Cardiac septum (tissue), 1 donor: Measurements from ENCODE around the gene COMMD2. TPM values are rescaled to one million over a fixed set of nuclear protein-coding genes. Genes with fewer than 3 reads are reported as not detected.

Experiments used
- DNase-seq: peaks from one replicate; pipeline ENCODE4 v3.0.0-alpha.2; 2020; ENCODE audit warnings: low spot score
- intact Hi-C: fragments of 100-400 bp; cut with DNase I; formaldehyde crosslinking; loops from one replicate; pipeline ENCODE4 v1.14.0; 2022
- total RNA-seq: library from RNA; stranded (reverse); fragmentation: NEBNext Ultra II Directional; extraction: Animal tissue kit (Norgen Biotek cat#: 25700); gene quantifications from one replicate; pipeline ENCODE4 v1.2.1, GENCODE V29; 2021
- donor health status: DM: no; HTN: no; CAD: no.

The COMMD2 gene
- total RNA-seq, 1 donor from 2014 or later: 19.5 TPM

DNA sequence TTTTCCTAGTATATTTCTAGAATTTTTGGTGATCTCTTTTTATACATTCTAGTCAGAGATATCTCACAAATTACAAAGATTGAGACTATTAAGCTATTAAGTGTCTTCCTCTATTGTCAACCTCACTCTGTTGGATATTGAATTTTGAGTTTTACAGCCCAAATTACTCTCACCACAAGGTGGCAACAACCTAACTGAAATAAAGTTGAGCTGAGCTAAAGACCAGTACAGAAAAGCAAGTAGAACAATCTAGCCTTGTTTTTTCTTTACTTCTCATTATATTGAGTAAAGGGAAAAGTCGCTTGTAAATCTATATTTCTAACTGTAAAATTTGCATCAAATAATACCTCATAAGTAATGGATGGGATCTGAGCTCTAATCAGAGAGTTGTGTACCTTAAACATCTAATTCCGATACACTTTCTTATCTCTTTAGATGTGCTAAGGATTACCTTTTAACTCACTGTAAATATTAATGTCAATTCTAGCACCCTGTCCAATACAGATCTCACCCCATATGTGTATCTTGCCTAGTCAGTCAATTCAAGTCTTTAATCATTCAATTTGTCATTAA is 13.6 kb upstream of the COMMD2 start:
- DNase-seq: no peak
- intact Hi-C loops: no loop called here

DNA sequence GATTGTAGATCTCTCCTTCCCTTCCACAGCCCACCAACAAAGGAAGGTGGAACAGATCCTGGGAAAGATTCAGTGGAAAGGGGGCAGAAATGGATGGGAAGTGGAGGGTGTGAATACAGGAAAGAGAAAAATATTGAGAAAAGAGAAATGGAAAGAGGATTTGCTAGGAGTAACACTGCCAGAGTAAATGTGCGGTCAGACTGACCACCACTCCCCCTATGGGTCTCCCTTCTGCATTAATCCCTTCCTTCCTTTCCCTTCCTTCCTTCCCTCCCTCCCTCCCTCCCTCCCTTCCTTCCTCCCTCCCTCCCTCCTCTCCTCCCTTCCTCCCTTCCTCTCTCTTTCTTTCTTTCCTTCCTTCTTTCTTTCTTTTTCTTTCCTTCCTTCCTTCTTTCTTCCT is 12.0 kb upstream of the COMMD2 start:
- intact Hi-C loops: no loop called here
- DNase-seq: no peak

DNA sequence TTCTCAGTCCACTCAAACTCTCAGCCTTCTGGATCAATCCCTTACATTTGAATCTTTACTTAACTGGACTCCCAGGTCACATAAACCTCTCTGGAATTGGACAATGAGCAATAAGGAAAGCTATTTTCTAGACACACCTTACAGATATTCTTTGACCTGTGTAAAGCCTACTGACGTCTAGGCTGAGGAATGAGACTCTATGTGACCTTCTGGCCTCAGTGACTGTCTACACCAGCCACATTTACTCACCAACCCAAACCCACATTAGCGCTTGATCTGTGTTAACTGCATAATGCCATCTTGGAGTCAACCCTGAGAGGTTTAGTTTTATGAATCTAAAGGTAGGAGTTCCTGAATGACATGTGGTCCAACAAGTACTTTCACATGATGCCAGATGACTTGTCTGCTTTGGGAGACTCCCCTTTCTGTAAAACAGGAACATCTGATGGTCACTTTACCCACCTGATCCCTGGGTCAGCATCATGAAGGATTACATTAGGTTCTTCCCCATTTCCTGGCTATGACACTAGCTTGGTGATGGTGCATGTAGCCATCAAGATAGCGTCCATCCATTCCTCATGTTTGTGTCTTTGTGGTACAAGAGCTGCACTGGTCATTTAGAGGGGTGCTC is 11.4 kb upstream of the COMMD2 start:
- intact Hi-C loops: no loop called here
- DNase-seq: no peak

DNA sequence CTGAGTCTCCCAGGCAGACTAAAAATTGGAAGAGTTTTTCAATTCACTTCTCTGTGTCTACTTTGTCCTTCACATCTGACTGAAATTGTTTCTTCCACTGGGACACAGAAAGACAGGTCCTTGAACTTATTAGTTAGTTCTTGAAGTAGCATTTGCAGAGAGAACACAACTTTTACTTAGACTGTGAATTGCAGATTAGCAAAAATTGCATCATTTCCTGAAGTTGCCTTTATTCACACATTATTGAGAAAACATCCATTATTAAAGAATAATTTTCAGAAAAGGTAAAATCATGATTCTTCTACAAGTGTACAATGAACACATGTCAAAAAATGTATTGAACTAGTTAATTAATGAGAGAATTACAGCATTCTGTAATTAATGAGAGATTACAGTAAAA is 1.4 kb upstream of the COMMD2 start:
- no peak for DNase-seq
- intact Hi-C loops: loop anchor here (2.0 kb wide), 1 partner anchor 59 kb away; the partner anchor contains the start of gene RNF13

DNA sequence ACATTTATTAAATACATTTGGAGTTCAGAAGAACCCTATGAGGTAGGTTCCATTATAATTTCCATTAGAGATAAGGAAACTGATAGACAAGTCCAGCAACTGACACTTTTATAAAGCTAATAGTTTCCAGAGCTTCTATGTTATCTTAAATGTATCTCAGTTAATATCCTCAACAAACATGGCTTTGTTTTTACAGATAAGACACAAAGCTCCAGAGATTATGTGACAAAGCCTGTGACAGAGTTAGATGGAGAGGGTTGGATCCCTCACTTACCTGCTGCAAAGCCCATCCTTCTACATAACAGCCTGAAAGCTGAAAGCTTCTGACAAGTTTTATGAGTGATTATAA is 473 bp upstream of the COMMD2 start:
- intact Hi-C loops: loop anchor here (2.0 kb wide), 1 partner anchor 60 kb away; the partner anchor contains the start of gene RNF13
- no peak for DNase-seq

DNA sequence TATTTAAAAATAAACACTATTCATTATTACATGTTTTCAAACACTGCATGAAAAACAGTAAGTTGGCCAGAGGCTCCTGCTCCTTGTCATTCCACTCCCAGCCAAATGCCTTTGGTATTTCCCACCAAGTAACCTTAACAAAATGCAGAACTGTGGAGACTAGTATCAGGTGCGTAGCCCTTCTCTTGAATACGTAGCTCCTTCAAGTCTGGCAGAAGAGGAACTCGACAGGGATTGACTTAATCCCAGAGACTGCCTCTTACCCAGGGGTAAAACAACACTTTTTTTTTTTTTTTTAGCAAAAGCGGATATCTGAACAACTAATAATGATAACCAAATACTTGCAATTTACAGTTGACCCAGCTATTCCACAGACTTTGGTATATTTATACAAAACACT is 738 bp downstream of the COMMD2 start:
- DNase-seq: no peak
- intact Hi-C loops: no loop called here

DNA sequence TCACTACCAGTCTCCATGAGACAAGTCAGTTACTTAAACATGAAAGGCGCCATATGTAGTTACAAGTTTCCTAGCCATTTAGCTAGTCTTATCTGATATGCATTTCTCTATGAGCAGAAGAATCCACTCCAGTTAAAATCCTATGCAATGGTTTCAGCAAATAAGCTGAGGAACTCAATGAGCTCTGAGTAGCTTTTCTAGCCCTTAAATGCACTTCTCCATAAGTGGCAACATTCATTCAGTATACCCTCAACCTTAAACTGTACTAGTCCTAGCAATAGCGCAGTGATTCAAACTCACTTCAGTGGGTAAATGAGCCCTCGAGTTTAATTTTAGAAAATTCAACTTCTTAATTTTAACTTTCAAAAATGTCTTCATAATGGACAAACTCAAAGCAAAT is 7.7 kb downstream of the COMMD2 start:
- intact Hi-C loops: no loop called here
- DNase-seq: no peak

DNA sequence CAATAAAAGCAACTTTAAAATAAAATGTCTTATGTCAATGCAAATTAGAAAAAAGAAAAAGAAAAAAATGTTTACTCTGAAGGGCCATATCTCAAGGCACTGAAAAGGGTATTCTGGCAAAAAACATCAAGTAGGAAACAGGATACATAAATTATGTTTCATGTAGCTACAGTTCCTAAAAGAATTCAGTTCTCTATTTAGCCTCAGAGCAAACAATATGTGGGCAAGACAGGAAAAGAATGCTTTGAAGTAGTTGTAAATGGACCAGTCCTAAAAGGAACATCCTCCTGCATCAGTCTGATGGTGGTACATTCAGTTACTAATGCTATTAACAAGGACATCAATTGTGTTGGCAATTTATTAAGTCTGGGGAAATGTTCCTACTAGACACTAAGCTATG is 8.1 kb downstream of the COMMD2 start:
- intact Hi-C loops: no loop called here
- no peak for DNase-seq

DNA sequence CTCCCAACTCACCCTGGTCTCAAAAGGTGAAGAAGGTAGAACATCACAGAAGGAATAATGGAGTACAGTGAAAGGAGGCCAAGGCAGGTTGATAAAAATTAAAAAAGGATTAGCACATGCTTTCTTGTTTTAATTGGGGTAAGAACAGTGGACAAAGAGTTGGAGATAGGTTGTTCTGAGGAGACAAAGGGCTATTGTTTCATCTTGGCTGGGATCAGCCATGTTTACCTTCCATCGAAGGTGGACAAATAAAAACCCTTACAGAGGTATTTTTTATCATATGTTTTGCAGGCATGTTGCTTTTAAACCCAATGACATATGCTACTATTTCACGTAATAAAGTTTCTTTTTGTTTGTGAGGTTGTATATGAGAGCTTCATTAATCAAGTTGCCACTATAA is 12.9 kb downstream of the COMMD2 start:
- no peak for DNase-seq
- intact Hi-C loops: no loop called here

DNA sequence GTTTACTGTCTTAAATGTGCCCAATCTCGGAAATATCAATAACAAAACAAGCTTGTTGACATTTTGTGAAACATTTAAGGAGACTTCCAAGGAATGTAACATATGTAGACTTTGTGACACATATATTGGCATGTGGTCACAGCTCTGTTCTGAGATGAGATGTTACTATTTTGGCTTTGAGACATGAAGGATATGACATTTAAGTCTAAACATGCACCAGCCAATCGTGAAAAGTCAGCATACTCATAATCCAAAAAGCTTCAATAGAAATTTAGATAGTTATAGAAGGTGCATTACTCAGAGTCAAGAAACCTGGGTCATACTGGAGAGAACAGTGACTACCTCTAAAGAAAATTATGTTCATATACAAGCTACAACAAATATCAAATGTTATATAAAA is 13.4 kb downstream of the COMMD2 start:
- DNase-seq: no peak
- intact Hi-C loops: no loop called here

DNA sequence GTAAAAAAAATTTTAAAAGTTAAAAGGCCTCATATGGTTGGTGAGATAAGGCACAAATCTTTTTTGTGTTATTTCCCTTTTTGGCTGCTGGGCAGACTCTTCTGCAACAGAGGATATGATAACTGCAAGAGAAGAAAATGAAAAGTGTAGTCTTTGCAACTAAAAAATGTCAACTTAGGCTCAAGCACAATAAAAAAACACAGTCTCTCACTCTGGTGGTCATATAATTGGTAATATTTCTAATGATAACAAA is 15.4 kb downstream of the COMMD2 start:
- intact Hi-C loops: no loop called here
- no peak for DNase-seq

DNA sequence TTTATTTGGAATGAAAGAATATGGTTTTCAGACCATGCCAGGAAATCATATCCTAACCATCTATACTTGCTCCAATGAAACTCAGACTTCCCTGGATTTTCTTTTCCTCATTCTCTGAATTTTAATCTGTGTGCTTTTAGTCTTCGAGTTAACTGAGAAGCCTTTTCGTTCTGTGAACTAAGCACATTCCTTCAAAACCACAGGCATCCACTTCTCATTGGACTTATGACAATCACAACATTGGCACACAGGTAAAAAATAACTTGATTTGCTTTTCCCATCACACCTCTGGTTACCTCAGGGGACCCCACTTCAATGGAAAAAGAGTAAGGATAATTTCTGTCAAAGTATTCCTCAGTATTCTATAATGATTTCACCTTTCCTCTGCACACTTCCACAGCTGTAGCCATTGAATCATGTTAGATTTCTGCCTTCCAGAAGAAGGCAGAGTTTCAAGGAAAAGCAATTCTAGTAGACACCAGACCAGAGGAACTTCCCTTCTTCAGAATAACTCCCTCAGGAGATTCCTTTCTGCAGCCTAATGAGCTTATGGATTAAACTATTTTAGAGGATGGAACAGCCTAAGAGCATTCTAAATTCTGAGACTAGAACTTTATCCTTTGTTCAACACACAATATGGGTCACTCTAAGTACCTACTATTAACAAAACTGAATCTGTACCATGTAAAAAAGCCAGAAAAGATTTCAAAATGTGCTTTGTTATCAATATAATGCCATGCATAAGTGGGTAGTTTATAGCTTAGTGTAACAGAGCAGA is 15.9 kb downstream of the COMMD2 start:
- intact Hi-C loops: no loop called here
- DNase-seq: no peak

DNA sequence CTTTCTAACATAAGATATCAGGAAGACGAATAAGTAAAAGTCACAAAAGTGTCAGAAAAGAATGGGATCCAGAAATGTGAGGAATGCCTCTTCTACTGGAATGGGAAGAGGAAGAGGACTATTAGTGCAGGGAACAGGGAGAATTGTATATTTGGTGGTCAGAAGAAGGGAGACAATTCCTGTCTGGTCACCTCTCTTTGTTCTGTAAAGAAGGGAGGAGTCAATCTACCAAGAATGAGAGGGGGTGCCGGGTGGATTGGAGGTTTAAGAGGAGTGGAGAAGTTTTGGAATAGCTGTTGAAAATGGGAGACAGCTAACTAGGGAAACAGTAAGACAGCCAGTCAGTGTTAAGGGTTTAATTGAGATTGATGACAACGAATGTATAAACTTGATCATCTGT is 20.1 kb downstream of the COMMD2 start:
- intact Hi-C loops: no loop called here
- no peak for DNase-seq

DNA sequence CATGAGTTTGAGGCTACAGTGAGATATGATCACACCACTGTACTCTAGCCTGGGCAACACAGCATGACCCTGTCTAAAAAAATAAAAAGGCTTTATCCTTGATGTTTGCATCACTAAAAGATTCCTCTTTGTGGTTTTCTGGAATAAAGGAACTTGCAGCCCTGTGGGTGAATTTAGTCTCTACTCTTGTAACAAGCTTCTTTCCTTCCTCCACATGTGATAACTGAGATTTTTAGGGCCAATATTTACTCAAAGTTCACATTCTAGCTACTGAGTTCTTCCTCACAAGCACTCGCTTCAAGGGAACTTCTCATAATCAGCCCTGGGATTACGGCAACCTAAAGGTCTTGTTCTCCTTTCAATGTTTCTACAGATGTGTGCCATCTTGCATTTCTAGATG is 24.6 kb downstream of the COMMD2 start:
- intact Hi-C loops: no loop called here
- no peak for DNase-seq

DNA sequence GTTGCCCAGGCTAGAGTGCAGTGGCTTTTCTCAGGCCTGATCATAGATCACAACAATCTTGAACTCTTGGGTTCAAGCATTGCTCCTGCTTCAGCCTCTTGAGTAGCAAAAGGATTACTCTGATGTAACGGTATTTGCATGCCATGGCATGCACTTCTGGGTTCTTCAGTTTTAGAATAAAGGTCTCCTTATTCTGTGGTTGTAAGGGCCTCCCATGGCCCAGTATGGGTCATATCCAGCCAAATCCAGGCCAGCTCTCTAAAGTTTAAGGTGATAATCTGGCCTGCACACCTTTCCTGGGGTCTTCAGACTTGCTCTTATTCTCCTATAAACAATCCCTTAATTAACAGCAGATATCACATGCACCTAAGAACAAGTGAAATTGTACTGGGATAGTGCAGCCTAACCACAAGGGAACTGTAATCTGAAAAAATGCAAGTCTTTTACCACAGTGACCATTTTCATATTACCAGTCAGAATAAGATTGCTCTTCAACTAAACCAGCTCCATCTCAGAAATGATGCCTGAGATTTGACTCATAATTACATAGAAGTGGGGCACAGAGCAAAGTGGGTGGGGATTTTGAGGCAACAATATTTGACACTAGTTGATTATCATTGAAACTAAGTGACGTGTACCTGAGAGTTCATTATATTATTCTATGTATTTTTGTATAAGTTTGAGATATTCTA is 25.4 kb downstream of the COMMD2 start:
- intact Hi-C loops: no loop called here

DNA sequence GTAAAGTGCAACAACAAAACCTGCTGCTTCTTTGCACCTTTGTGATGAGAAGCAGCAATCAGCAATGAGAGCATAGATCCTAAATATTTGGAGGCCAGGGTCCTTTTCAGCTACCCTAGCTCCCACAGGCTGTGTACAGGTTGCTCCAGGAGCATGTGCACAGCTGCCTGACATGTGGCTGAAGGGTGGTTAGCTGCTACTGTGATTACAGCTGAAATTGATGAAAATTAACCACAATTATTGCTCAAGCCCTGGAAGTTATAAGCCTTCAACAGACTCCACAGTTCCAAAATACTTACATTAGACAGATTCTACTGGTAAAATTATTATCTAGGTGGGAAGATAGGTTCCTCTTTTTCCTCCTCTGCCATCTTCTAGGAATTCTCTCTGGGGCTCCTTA is 28.5 kb downstream of the COMMD2 start:
- no peak for DNase-seq
- intact Hi-C loops: no loop called here

More for the DNA sequence above, 25.4 kb downstream of the COMMD2 start:
- no peak for DNase-seq

DNA sequence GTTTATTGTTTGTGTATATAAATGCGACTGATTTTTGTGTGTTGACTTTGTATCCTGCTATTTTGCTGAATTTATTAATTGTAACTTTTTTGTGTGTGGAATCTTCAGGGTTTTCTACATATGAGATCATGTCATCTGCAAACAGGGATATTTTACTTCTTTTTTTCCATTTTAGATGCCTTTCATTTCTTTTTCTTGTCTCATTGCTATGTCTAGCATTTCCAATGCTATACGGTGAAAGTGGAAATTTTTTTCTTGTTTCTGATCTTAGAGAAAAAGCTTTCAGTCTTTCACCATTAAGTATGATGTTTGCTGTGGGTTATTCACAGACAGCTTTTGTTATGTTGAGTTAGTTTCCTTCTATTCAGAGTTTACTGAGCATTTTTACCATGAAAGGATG is 31.4 kb downstream of the COMMD2 start:
- intact Hi-C loops: no loop called here
- DNase-seq: no peak

DNA sequence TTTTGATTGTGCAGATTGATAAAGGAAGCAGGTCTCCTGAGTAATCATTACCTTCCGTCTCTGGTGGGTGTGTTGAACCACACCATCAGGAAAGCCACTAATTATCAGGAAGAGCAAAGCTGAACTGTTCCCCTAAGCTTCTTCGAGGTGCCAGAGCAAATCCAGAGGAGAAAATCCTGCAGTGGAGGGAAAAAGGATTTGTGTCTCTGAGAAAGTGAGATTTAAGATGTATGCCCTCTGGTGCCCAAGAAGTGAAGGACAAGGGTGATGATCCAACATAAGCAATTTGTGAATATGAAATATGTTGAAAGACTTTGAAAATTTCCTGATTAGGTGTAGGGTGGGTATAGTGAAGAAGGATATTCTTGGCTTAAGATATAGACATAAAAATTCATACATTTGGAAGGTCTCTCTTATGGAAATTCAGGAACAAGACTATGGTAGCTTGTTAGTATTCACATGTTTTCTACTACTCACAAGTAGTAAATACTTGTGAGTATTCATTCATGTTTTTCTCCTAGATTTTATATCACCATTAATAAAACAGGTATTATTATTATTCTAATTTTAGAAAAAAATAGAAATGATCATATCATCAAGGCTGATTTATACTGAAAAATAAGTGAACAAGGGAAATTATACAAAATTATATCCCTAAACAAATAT is 34.8 kb downstream of the COMMD2 start:
- intact Hi-C loops: loop anchor here (1.0 to 5.0 kb wide), 4 partner anchors 55 to 205 kb away; no protein-coding TSS in a partner anchor
- DNase-seq: no peak

DNA sequence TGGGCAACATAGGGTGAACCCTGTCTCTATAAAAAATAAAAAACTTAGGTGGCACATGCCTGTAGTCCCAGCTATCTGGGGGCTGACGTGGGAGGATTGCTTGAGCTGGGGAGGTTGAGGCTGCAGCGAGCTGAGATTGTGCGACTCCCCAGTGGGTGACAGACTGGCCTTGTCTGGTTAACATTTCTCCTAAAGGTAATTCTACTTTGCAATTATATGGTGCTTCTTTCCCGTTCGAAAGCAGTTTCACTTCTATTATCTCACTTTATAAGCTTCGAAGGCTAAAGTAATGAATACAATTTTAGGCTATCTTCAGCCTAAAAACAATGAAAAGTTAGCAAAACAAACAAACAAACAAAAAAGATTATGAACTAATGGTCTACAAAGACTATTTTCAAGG is 35.3 kb downstream of the COMMD2 start:
- DNase-seq: no peak
- intact Hi-C loops: loop anchor here (1.0 to 5.0 kb wide), 3 partner anchors 55 to 205 kb away; no protein-coding TSS in a partner anchor

DNA sequence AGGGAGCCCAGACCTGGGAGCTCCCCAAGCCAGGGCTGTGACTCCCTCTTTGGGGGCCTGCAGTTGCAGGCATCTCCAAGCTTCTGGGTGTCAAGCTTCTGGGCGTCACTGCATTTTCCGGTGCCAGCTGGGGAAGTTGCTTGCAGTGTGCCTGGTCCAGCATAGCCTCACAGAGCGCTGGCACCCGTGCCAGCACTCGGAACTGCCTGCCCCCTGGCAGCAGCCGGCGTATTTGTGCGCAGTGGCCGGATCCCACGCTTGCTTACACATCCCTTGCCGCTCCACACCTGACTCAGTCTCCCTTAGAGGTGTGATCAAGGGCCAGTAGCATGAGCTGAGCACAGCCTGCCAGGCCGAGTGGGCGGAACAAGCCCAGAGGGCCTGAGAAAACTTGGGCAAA is 37.0 kb downstream of the COMMD2 start:
- DNase-seq: no peak
- intact Hi-C loops: loop anchor here (5.0 kb wide), 2 partner anchors 53 to 93 kb away; no protein-coding TSS in a partner anchor
